SK-N-SH treated with all-trans-retinoic acid at 6 μM for 48 hours (cell line): ENCODE measurements around the gene DYNLRB1.

Experiments used
- ARNTL ChIP-seq: fragments of 450-650 bp; formaldehyde crosslinking; IDR thresholded peaks from 2 replicates; pipeline ENCODE4 v1.5.0; 2020; ENCODE audit warnings: low read depth, mild to moderate bottlenecking, moderate library complexity, borderline replicate concordance
- CREB5 ChIP-seq: fragments of 250-450 bp; sonication (Bioruptor Pico); IDR thresholded peaks from 2 replicates; pipeline ENCODE4 v1.5.1; 2020; ENCODE audit warnings: low read depth, mild to moderate bottlenecking, moderate library complexity
- PATZ1 ChIP-seq: fragments of 250-450 bp; sonication (Bioruptor Pico); IDR thresholded peaks from 2 replicates; pipeline ENCODE4 v1.8.0; 2020; ENCODE audit warnings: mild to moderate bottlenecking, moderate library complexity, borderline replicate concordance
- PPARA ChIP-seq: fragments of 250-450 bp; sonication (Bioruptor Pico); IDR thresholded peaks from 2 replicates; pipeline ENCODE4 v1.5.0; 2020; ENCODE audit warnings: mild to moderate bottlenecking, borderline replicate concordance
- SNAI2 ChIP-seq: fragments of 250-450 bp; sonication (Bioruptor Pico); IDR thresholded peaks from 2 replicates; pipeline ENCODE4 v1.5.0; 2020; ENCODE audit warnings: mild to moderate bottlenecking, moderate library complexity
- TOX ChIP-seq: fragments of 250-450 bp; sonication (Bioruptor Pico); IDR thresholded peaks from 2 replicates; pipeline ENCODE4 v1.8.0; 2021; ENCODE audit warnings: mild to moderate bottlenecking, moderate library complexity, borderline replicate concordance
- ZFP3 ChIP-seq: fragments of 250-450 bp; sonication (Bioruptor Pico); IDR thresholded peaks from 2 replicates; pipeline ENCODE4 v1.5.0; 2020; ENCODE audit warnings: mild to moderate bottlenecking, moderate library complexity
- ZFP30 ChIP-seq: fragments of 450-650 bp; formaldehyde crosslinking; IDR thresholded peaks from 2 replicates; pipeline ENCODE4 v1.5.0; 2022; ENCODE audit warnings: mild to moderate bottlenecking, moderate library complexity
- ZNF70 ChIP-seq: fragments of 450-650 bp; formaldehyde crosslinking; IDR thresholded peaks from 2 replicates; pipeline ENCODE4 v1.5.0; 2020; ENCODE audit warnings: mild to moderate bottlenecking, moderate library complexity
- ZNF8 ChIP-seq: fragments of 450-650 bp; formaldehyde crosslinking; IDR thresholded peaks from 2 replicates; pipeline ENCODE4 v1.5.0; 2020; ENCODE audit warnings: mild to moderate bottlenecking, moderate library complexity

DNA sequence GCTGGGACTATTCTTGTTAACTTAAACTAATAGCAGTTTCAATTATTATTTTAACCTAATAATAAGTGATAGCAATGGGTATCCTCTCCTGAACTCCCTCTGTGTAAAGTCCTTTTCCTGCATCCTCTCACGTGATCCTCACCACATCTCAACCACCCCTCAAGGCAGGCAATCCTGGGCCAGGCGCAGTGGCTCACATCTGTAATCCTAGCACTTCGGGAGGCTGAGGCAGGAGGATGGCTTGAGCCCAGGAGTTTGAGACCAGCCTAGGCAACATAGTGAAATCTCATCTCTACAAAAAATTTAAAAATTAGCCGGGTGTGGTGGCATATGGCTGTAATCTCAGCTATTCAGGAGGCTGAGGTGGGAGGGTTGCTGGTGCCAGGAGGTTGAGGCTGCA is 66.0 kb downstream of the DYNLRB1 start:
- TF ChIP-seq PATZ1 (no peak), SNAI2 (no peak), CREB5 (no peak), ZFP30 (CRISPR knock-in tag) (no peak), ZNF8 (CRISPR knock-in tag) (no peak), TOX (CRISPR knock-in tag) (no peak), ZFP3 (CRISPR knock-in tag) (no peak), PPARA (CRISPR knock-in tag) (no peak), ARNTL (CRISPR knock-in tag) (no peak), ZNF70 (CRISPR knock-in tag) (no peak)
